ENCODE measurements around the gene COL6A2. TPM values are rescaled to one million over a fixed set of nuclear protein-coding genes. Genes with fewer than 3 reads are reported as not detected.

The COL6A2 gene
- total and polyA plus RNA-seq, 2 of the 13 experiments (the other 11 are each of a cell fraction or from before 2014, with no cell fraction given), result 0.07 to 0.41 TPM

- TF ChIP-seq NFAT5 (CRISPR knock-in tag; IDR thresholded peaks at IDR 0.05), result peak; percentile 45; the same call in 1 of the 2 replicates
- no peak for TF ChIP-seq ZBTB14 (CRISPR knock-in tag; IDR thresholded peaks at IDR 0.05)
- TF ChIP-seq RARA (CRISPR knock-in tag; IDR thresholded peaks at IDR 0.05), result peak; percentile 51; the same call in 1 of the 2 replicates
- TF ChIP-seq AHR (CRISPR knock-in tag; IDR thresholded peaks at IDR 0.05), result no peak
- no peak for TF ChIP-seq CSRNP2 (CRISPR knock-in tag; conservative IDR thresholded peaks at IDR 0.05; ENCODE audit: low read depth)
- TF ChIP-seq ATF7 (IDR thresholded peaks at IDR 0.05), result no peak
- TF ChIP-seq ATF7 (CRISPR knock-in tag; IDR thresholded peaks at IDR 0.05), result peak; percentile 37; the same call in 1 of the 2 replicates
- no peak; the same call in 1 of the 2 replicates for TF ChIP-seq ZNF773 (CRISPR knock-in tag; IDR thresholded peaks at IDR 0.05; ENCODE audit: borderline replicate concordance)
- peak; percentile 18; the same call in 1 of the 2 replicates for TF ChIP-seq FOXA3 (CRISPR knock-in tag; IDR thresholded peaks at IDR 0.05)
- no peak for TF ChIP-seq FOXK1 (CRISPR knock-in tag; IDR thresholded peaks at IDR 0.05; ENCODE audit: borderline replicate concordance, low read depth)
- no peak for TF ChIP-seq MIER2 (CRISPR knock-in tag; IDR thresholded peaks at IDR 0.05)
- TF ChIP-seq ZNF282 (IDR thresholded peaks at IDR 0.05; ENCODE audit: partially characterized antibody), result no peak
- peak; percentile 46; the same call in 1 of the 2 replicates for TF ChIP-seq GABPB1 (CRISPR knock-in tag; IDR thresholded peaks at IDR 0.05)
- TF ChIP-seq SATB2 (CRISPR knock-in tag; IDR thresholded peaks at IDR 0.05), result no peak
- no peak; the same call in 1 of the 2 replicates for TF ChIP-seq ZNF546 (CRISPR knock-in tag; conservative IDR thresholded peaks at IDR 0.05)
- TF ChIP-seq DRAP1 (CRISPR knock-in tag; IDR thresholded peaks at IDR 0.05), result peak; percentile 99
- TF ChIP-seq ARHGAP35 (CRISPR knock-in tag; IDR thresholded peaks at IDR 0.05; ENCODE audit: borderline replicate concordance), result peak; percentile 0; the same call in 1 of the 2 replicates
- no peak for TF ChIP-seq TCF7 (IDR thresholded peaks at IDR 0.05; ENCODE audit: low read depth)
- peak; percentile 71; the same call in 1 of the 2 replicates for TF ChIP-seq SIN3A (IDR thresholded peaks at IDR 0.05; ENCODE audit: borderline replicate concordance, low read depth, low read length)
- TF ChIP-seq HNRNPL (IDR thresholded peaks at IDR 0.05; ENCODE audit: low read depth, low read length), result 0 out of 2 replicates have a peak, but pooled peaks have one; percentile 51
- peak; percentile 9; the same call in 1 of the 2 replicates for TF ChIP-seq ZNF121 (CRISPR knock-in tag; IDR thresholded peaks at IDR 0.05)
- no peak for TF ChIP-seq ZFP62 (CRISPR knock-in tag; IDR thresholded peaks at IDR 0.05)
These were observed 57.8 kb downstream of the COL6A2 start, which contains the start of gene FTCD (continued) for GRCh38 chr21:46155514-46156377.
